Measurements from ENCODE around the gene SRRM5.
"Not testable (repeated sequence)": the region's sequence is repeated elsewhere in the genome, so short reads cannot be mapped to it uniquely, and the experiment has no call there.

The SRRM5 gene

DNA sequence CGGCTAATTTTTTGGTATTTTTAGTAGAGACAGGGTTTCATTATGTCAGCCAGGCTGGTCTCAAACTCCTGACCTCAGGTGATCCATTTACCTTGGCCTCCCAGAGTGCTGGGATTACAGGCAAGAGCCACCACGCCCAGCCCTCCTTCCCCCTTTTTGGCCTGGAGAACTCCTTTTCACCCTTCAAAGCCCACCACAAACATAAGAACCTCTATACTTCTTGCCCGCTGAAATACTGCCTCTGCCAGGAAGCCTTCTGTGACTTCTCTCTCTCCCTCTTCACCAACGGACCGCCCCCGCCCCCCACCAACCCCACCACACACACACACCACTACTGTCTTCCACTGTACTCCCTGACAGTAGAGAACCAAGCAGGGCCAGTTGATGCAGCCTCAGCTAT is 5.1 kb downstream of the SRRM5 start:
- no peak for DNase-seq

- DNase-seq = no peak
These were observed 7.0 kb downstream of the SRRM5 start for GRCh38 chr19:43618921-43619261.

DNA sequence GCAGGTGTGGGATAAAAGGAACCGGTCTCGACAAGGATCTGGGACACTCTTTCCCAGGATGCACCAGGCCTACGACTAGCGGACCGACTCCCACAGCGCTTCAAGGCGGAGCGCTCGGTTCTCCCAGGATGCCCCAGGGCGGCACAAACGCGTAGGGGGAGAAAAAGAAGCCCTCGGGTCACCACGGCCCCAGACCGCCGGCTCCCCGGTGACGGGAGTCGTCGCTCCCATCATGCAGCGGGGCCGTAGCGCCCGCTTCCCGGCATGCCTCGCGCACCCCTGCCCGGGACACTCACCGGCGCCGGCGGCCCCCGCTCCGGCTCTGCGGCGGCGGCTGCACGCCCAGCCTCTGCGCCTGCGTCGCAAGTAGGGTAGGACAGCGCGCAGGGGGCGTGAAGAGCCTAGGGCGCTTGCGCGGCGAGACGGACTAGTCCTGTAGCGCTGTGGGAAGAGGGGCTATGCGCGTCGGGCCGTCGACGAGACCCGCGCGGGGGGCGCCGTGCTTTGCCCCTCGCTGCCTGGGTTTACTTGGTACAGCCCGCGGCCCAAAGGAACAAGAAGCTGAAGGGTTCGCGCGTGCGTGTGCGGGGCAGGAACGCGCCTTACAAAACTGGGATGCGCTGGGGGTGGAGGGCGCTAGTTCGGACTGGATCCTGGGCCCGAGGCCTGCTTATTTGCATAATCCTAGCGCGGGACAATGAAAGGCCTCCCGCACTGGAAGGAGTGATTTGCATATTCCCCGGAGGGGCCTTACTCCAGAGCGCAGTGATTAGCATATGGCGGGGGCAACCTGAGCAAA is 7.6 kb downstream of the SRRM5 start, which contains the start of gene ZNF428:
ZNF428 (minus strand) TSS at position 368 of the 799 bp plus-strand sequence. CDS start 5,325 bp downstream, outside the sequence.
- DNase-seq = peak; percentile 84

GRCh38 chr19:43620061-43621001 is 8.4 kb downstream of the SRRM5 start:
- DNase-seq = no peak

DNA sequence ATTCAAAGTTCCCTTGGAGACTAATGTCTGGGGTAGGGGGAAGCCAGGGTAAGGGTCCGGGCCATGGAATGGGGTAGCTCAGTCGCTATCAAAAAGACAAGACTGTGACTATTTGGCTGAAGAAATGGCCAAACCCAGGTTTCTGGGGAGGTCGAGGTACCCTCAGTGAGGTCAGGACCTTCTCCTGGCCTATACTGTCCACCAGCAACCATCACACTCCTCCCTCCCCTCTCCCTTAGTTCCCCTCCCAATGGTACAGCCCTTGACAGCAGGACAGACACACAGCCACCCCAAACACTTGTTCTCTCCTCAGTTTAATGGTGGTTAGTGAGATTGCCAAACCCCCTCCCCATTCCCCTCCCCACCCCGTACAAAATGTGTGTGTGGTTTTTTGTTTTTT is 10.2 kb downstream of the SRRM5 start:
- DNase-seq = no peak

GRCh38 chr19:43622956-43623355 is 11.1 kb downstream of the SRRM5 start:
- DNase-seq = no peak

GRCh38 chr19:43623889-43624670 is 12.2 kb downstream of the SRRM5 start:
- DNase-seq = no peak

DNA sequence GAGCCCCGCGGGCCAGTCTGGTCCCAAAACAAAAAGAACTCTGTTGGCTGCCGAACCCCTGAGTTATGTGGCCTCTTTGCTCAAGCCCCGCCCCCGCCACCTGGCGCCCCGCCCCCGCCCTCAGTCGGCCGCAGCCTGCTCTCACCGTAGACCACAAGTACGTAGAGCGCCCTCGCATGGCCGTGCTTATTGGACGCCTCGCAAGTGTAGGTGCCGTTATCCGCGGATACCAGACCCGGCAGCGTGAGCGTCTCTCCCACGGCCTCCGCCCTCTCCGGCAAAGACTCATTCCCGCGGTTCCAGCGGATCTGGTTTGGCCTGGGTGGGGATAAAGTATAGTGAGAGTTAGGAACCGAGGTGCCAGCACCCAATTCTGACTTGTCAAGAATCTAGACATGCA is 13.0 kb downstream of the SRRM5 start:
- no peak for DNase-seq

GRCh38 chr19:43625918-43626579 is 14.2 kb downstream of the SRRM5 start:
- DNase-seq = no peak

DNA sequence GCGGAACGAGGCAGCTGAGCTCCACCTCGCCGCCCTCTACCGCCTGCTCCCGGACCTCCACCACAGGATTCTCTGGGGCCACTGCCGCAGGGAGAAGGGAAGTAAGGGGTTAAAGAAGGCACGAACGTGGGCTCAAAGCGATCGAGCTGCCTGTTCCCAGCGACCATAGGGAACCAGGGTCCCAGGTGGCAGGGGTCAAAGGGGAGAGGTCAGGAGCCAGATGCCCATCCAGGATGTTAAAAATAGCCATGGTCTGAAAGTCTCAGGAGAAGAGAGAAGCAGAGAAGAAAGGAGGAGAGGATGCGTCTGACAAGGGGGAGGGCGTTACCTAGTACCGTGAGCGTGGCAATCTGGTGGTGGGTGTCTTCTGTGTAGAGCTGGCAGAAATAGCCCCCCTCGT is 14.9 kb downstream of the SRRM5 start:
- DNase-seq = no peak

- no peak for DNase-seq
These were observed 16.9 kb downstream of the SRRM5 start for GRCh38 chr19:43628646-43629326.

GRCh38 chr19:43631491-43631890 is 19.6 kb downstream of the SRRM5 start:
- DNase-seq = no peak

- DNase-seq = no peak
These were observed 21.6 kb downstream of the SRRM5 start for GRCh38 chr19:43633520-43633919.

DNA sequence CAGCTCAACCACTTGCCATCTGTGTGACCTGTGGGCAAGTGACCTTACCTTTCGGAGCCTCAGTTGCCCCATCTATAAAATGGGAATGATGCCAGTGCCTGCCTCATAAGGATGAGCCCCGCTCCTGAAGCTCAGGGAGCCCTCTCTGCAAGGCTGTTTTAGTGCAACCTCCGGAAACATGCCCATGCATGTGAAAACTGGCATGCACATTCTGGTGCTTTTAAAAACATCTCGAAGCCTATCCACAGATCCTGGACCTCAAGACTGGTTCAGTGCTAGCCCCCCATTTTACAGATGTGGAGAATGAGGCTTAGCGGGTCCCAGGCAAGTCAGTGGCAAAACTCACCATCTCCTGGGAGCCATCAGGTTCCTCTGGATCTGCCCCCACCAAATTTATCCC is 22.2 kb downstream of the SRRM5 start:
- DNase-seq = no peak

DNA sequence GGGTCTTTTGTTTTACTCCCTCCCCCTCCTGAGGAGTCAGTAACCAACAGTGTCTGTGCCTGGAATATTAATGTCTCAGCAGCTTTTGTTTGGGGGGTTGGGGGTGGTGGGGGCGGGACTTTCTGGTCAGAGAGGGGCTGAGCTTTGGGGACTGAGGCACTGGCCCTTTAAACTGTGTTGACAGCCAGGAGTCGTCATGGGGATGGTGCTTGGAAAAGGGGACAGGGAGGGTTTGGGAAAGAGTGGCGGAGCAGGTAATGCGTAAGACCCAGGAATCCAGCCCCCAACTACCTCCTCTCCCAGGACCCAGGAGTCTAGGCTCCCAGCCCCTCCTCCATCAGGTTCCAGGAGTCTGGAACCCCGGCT is 22.6 kb downstream of the SRRM5 start:
- no peak for DNase-seq

DNA sequence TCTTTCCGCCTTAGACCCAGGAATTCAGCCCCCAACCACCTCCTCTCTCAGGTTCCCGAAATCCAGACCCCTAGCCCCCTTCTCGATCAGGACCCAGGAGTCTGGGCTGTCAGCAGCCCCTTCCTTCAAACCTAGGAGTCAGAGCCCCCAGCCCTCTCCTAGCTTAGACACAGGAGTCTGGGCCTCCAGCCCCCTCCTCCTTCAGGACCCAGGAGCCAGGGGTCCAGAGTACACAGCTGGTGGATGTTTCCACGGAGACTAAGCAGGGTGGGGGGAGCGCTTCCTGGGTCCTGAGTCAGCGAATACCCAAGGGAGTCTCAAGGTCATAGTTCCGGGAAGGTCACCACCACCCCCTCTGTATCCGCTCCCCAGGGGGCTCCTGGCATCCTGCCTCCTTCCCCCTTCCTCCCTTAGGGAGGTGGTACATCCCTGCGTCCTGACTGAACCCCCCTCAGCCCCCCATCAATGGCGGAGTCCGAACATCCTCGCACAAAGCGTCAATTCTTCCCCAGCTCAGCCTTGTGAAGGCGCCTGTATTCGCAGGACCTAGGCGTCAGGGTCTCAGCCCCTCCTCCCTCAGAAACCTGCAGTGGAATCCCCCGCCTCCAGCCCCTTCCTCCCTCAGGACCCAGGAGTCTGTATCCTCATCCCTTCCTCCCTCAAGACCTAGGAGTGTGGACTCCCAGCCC is 23.1 kb downstream of the SRRM5 start:
- DNase-seq = no peak

DNA sequence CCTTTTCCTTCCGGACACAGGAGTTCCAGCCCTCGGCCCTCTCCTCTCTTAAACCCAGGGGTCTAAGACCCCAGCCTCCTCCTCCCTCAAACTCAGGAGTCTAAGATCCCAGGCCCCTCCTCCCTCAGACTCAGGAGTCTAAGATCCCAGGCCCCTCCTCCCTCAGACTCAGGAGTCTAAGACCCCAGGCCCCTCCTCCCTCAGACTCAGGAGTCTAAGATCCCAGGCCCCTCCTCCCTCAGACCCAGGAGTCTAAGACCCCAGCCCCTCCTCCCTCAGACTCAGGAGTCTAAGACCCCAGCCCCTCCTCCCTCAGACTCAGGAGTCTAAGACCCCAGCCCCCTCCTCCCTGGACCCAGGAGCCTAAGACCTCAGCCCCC is 23.7 kb downstream of the SRRM5 start:
- DNase-seq = not testable (repeated sequence)

DNA sequence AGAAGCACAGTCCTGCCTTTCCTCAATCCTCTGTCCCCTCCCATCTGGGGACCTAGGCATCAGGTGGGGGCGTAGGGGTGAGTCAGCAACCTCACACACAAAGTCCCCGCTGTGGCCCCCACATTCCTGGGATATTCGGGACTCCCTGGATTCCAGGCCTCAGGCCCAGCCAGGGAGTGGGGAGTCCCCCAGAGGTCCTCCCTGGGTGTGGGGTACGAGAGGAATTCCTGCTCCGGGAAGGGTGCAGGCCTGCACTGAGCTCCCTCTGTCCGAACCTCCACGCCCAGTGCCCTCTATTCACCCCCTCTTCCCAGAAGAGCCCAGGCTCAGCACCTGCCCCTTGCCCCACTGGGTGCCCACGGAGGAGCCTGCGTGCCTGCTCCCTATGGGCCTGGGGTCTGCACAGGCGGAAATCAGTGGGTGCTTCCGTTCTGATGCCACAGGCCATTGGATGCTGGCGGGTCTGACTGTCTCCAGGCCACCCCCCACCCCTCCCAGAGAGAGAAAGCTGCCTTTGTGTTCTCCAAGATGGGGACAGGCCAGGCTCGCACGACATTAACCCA is 24.3 kb downstream of the SRRM5 start:
- DNase-seq = no peak

GRCh38 chr19:43638214-43638994 is 26.5 kb downstream of the SRRM5 start:
- DNase-seq = no peak

- no peak for DNase-seq
These were observed 27.2 kb downstream of the SRRM5 start for GRCh38 chr19:43638995-43639518.

Data from NCI-H187 treated with DMSO at 0.1 percent for 48 hours (cell line).